Measurements from ENCODE around the gene SIRT3.

SIRT3 gene

DNA sequence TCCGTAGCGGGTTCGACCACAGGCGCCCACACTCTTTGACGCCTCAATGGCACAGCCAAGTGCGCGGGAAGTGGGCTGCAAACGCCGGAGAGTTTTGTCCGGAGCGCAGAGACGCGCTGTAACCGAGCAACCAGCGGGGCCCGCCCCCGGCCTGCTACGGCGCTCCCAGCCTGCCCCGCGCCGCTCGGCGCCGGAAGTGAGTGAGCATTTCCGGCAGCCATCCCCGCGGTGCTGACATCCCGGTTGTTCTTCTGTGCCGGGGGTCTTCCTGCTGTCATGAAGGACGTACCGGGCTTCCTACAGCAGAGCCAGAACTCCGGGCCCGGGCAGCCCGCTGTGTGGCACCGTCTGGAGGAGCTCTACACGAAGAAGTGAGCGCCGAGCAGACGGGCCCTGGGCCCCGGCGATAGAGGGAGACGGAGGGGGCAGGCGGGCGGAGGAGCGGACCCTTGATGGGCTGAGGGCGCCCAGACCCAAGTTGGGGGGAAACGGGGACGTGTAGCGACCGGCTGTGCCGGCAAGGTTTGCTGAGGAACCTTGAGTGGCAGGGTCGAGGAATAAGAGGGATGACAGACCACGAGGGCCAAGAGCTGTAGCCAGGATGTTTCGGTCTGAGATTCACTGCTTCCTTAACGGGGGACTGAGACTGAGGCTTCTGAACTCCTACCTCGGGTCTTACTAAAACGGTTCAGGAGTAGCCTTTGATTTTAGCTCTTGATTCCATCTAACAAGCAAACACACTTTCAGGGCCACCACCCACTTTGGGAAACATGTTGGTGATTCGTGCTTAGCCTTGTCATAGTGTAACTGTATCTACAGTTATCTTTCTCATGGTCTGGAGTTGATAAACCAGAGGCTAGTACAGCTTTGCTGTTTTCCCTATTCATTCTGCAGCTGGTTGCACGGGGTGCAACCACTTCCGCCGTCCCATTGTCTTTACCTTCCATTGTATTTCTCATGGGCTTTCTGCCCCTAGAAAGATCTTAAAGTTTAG, 929 bp upstream of the SIRT3 start, which contains the start of gene PSMD13:
Gene PSMD13 (plus strand): TSS at position 203 of the 994 bp plus-strand sequence. CDS start 74 bp downstream, at position 277.
- ChIA-PET POLR2A (interaction anchor here (0.6 to 2.8 kb wide), 6 partner anchors 12 to 213 kb away, joined by 3 to 14 read pairs (median 3); partner anchors contain the start of genes BET1L, PTDSS2 and RIC8A), CTCF (interaction anchor here (0.9 kb wide), 1 partner anchor 12 kb away, joined by 3 read pairs; no protein-coding TSS in a partner anchor)
- DNase-seq (ENCODE audit: extremely low spot score) = peak; percentile 90
- no peak for TF ChIP-seq FOXM1 (IDR thresholded peaks at IDR 0.05; ENCODE audit: borderline replicate concordance)
- TF ChIP-seq, protein P1, sequence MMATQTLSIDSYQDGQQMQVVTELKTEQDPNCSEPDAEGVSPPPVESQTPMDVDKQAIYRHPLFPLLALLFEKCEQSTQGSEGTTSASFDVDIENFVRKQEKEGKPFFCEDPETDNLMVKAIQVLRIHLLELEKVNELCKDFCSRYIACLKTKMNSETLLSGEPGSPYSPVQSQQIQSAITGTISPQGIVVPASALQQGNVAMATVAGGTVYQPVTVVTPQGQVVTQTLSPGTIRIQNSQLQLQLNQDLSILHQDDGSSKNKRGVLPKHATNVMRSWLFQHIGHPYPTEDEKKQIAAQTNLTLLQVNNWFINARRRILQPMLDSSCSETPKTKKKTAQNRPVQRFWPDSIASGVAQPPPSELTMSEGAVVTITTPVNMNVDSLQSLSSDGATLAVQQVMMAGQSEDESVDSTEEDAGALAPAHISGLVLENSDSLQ (IDR thresholded peaks at IDR 0.05) = 0 out of 2 replicates have a peak, but pooled peaks have one; percentile 10
- TF ChIP-seq L3MBTL2 (conservative IDR thresholded peaks at IDR 0.05) = peak; percentile 82
- no peak for TF ChIP-seq HDGF (IDR thresholded peaks at IDR 0.05; ENCODE audit: borderline replicate concordance)

DNA sequence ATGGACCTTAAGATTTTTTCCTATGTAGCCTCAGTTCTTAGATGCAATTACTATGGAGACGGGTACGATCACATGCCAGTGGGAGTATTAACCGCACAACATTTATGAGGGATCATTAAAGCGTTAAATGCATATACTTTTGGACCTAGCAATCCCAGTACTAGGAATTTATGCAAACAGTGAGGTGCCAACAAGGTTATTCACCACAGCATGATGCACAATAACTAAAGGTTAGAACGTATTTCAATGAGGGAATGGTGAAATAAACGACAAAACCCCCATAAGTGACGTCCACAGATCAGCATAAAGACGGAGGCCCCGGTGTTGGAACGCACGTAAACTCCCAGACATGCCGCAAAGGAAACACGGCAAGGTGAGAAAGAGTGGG, 539 bp downstream of the SIRT3 start:
- DNase-seq (ENCODE audit: extremely low spot score) = no peak
- POLR2A ChIA-PET = interaction anchor here (2.2 kb wide), 1 partner anchor 28 kb away, joined by 9 read pairs; the partner anchor contains the start of genes BET1L and RIC8A
- CTCF ChIA-PET = no interaction called here
- TF ChIP-seq HDGF (IDR thresholded peaks at IDR 0.05; ENCODE audit: borderline replicate concordance) (no peak), L3MBTL2 (conservative IDR thresholded peaks at IDR 0.05) (0 out of 2 replicates have a peak, but pooled peaks have one; percentile 27)

DNA sequence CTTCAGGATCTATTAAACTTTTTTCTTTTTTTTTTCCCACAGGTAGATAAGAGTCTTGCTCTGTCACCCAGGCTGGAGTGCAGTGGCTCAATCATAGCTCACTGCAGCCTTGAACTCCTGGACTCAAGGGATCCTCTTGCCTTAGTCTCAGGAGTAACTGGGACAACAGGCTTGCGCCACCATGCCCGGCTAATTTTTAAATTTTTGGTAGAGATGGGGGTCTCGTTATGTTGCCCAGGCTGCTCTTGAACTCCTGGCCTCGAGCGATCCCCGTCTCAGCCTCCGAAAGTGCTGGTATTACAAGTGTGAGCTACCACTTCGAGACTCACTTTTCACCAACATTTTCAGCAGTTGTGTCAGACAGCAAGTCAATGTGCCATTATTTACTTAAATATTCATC, 962 bp downstream of the SIRT3 start:
- TF ChIP-seq SP1 (IDR thresholded peaks at IDR 0.05) (no peak), FOXK2 (IDR thresholded peaks at IDR 0.05) (no peak), BHLHE40 (IDR thresholded peaks at IDR 0.05; ENCODE audit: borderline replicate concordance) (no peak), TARDBP (IDR thresholded peaks at IDR 0.05) (no peak), ARNT (IDR thresholded peaks at IDR 0.05) (no peak), SUZ12 (IDR thresholded peaks at IDR 0.05) (no peak), HDGF (IDR thresholded peaks at IDR 0.05; ENCODE audit: borderline replicate concordance) (no peak), NFRKB (IDR thresholded peaks at IDR 0.05) (no peak), ELF4 (IDR thresholded peaks at IDR 0.05) (no peak)
- ChIA-PET CTCF (no interaction called here), POLR2A (interaction anchor here (2.2 kb wide), 1 partner anchor 28 kb away, joined by 9 read pairs; the partner anchor contains the start of genes BET1L and RIC8A)
- no peak for DNase-seq (ENCODE audit: extremely low spot score)

DNA sequence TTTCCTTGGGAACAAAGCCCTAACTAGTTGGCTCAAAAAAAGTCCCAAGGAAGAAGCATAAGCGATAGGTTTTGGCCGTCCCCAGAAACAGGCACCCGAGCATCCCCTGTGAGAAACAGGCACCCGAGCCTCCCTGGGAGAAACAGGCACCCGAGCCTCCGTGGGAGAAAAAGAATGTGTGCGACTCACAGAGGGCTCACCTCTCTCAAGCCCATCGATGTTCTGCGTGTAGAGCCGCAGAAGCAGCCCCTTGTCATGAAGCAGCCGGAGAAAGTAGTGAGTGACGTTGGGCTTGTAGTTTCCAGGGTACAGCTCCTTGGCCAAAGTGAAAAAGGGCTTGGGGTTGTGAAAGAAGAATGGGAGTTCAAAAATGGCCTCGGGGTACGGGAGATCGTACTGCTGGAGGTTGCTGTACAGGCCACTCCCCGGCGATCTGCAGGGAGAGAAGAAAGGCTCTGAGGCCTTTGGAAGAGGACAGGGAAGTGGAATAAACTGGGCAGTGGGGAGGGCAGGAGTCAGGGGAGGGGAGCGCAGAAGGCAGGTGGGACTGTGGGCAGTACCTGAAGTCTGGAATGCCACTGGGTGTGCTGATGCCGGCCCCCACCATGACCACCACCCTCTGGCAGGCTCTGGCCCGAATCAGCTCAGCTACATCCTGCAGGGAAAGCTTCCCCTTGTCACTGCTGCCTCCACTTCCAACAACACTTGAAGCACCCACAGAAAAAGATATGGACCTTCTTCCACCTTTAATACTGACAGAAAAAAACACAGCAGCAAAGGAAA, 3.2 kb downstream of the SIRT3 start:
- POLR2A ChIA-PET = no interaction called here
- no peak for DNase-seq (ENCODE audit: extremely low spot score)
- CTCF ChIA-PET = no interaction called here
- TF ChIP-seq FOXM1 (IDR thresholded peaks at IDR 0.05; ENCODE audit: borderline replicate concordance) (no peak), BHLHE40 (IDR thresholded peaks at IDR 0.05; ENCODE audit: borderline replicate concordance) (no peak)

DNA sequence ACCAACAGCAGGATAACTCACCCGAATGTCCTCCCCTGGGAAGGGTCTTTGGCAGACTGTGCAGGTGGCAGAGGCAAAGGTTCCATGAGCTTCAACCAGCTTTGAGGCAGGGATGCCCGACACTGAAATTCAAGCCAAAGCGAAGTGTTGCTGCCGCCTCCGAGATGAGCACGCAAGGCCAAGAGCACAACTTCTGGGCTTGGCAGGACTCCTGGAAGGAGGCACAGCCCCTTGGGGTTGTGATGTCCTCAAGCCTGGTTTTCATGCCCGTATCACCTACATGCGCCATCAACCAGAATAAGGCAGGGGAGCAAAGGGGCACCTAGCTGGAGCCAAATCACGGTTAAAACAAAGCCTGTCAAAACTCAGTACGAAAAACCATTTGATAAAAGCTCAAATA, 5.7 kb downstream of the SIRT3 start:
- TF ChIP-seq ZNF384 (IDR thresholded peaks at IDR 0.05) (no peak), CTBP1 (IDR thresholded peaks at IDR 0.05; ENCODE audit: borderline replicate concordance) (no peak), ARNT (IDR thresholded peaks at IDR 0.05) (no peak)
- TF ChIP-seq, protein P1 (IDR thresholded peaks at IDR 0.05) = no peak
- ChIA-PET CTCF (no interaction called here), POLR2A (interaction anchor here (1.3 kb wide), 1 partner anchor 23 kb away, joined by 7 read pairs; the partner anchor contains the start of genes BET1L and RIC8A)
- DNase-seq (ENCODE audit: extremely low spot score) = no peak

DNA sequence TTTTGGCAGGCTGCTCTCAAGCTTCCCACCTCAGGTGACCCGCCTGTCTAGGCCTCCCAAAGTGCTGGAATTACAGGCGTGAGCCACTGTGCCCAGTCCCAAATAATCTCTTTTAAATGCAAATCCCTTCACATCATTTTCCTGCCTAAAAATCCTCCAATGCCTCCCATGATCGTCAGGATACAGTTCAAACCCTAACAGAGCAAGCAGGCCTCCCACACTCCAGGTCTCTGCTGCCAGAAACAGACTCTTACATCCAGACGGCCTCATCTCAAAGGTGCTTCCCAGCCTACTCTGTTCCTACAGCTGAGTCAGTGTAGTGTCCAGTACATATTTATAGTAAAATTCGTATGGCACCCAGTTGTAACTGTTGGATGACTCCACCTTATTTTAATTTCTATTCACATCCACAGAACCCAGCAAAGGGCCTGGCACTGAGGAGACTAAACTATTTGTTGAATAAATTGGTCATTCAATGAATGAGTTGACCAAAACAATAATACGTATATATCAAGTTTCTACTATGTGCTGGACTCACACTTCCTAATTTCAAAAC, 8.2 kb downstream of the SIRT3 start:
- POLR2A ChIA-PET = interaction anchor here (1.3 kb wide), 1 partner anchor 21 kb away, joined by 4 read pairs; the partner anchor contains the start of genes BET1L and RIC8A
- DNase-seq (ENCODE audit: extremely low spot score) = no peak
- CTCF ChIA-PET = no interaction called here
- no peak for TF ChIP-seq ELF4 (IDR thresholded peaks at IDR 0.05)
- TF ChIP-seq FOXA1 (IDR thresholded peaks at IDR 0.05) = no peak
- TF ChIP-seq NFRKB (IDR thresholded peaks at IDR 0.05) = no peak
- no peak for TF ChIP-seq ARNT (IDR thresholded peaks at IDR 0.05)
- TF ChIP-seq ZNF384 (IDR thresholded peaks at IDR 0.05) = no peak
- TF ChIP-seq, protein P1 (IDR thresholded peaks at IDR 0.05) = no peak
- TF ChIP-seq SP1 (IDR thresholded peaks at IDR 0.05) = no peak

Measured in HEK293T (cell line).